A549 (cell line): Measurements from ENCODE around the gene SLIT3. TPM values are rescaled to one million over a fixed set of nuclear protein-coding genes. Genes with fewer than 3 reads are reported as not detected.

ENCODE experiments used
- ATAC-seq, 2 experiments: fragments of 200-7000 bp in 1 of 2; fragments of >200 bp in 1 of 2; cut with Nextera tagmentation in 1 of 2; cut with Tn5 transposase in 1 of 2; 3 replicates each; pipeline versions ENCODE4 v1.8.0 to v1.9.1; 2018 to 2020; ENCODE audit warnings: mild to moderate bottlenecking in 1 of 2, moderate library complexity in 1 of 2
- CTCF ChIA-PET: fragments of 300-600 bp; sonication (Branson Sonifier 250); formaldehyde crosslinking; extraction: SDS; loops from one replicate; lab custom pipeline; 2021; ENCODE audit warnings: antibody characterized with exemption, inconsistent platforms; lab: Yijun Ruan, JAX
- POLR2A ChIA-PET: fragments of 350-600 bp; formaldehyde crosslinking; extraction: SDS; loops from one replicate; lab custom pipeline; 2021; ENCODE audit warnings: antibody characterized with exemption, inconsistent platforms; lab: Yijun Ruan, JAX
- DNase-seq, 2 experiments: peaks; one replicate each; pipeline versions ENCODE4 v3.0.0 to v3.0.0-alpha.2; 2011 to 2016; ENCODE audit warnings: low read depth in 1 of 2, low spot score in 1 of 2
- FAIRE-seq: peaks from 2 replicates; lab custom pipeline; 2011; peaks lifted over from hg19 to GRCh38; lab: Jason Lieb, UNC
- H3K27ac ChIP-seq, 2 experiments: fragments of >200 bp; sonication (Bioruptor Twin); formaldehyde crosslinking; 3 replicates each; pipeline ENCODE4 v1.5.1; 2016 to 2017
- H3K4me1 ChIP-seq: fragments of >200 bp; sonication (Bioruptor Twin); formaldehyde crosslinking; 3 replicates; pipeline ENCODE4 v1.6.1; 2016
- H3K4me2 ChIP-seq: fragments of >200 bp; sonication (Bioruptor Twin); formaldehyde crosslinking; 3 replicates; pipeline ENCODE4 v1.6.1; 2016
- H3K4me3 ChIP-seq: fragments of >200 bp; sonication (Bioruptor Twin); formaldehyde crosslinking; 3 replicates; pipeline ENCODE4 v1.5.1; 2016
- H3K9me3 ChIP-seq: fragments of >200 bp; sonication (Bioruptor Twin); formaldehyde crosslinking; 3 replicates; pipeline ENCODE4 v1.6.1; 2016
- BCL3 ChIP-seq: fragments of >200 bp; sonication (Bioruptor Twin); formaldehyde crosslinking; IDR thresholded peaks from 3 replicates; pipeline ENCODE4 v1.6.1; 2016
- CBX2 ChIP-seq: fragments of 200-600 bp; sonication (generic); IDR thresholded peaks from 2 replicates; pipeline ENCODE4 v1.6.1; 2016; ENCODE audit warnings: low read depth, mild to moderate bottlenecking, borderline replicate concordance
- CHD2 ChIP-seq: fragments of 150-350 bp; IDR thresholded peaks from 2 replicates; pipeline ENCODE4 v1.6.1; 2014; ENCODE audit warnings: low read length; ENCODE audit not compliant: partially characterized antibody
- EHF ChIP-seq: fragments of 250-450 bp; sonication (Bioruptor Pico); IDR thresholded peaks from 2 replicates; pipeline ENCODE4 v1.5.0; 2020; ENCODE audit warnings: mild to moderate bottlenecking
- ESRRA ChIP-seq: fragments of 150-350 bp; IDR thresholded peaks from 2 replicates; pipeline ENCODE4 v1.6.1; 2014; ENCODE audit warnings: mild to moderate bottlenecking, low read length, borderline replicate concordance
- FOSB ChIP-seq: fragments of 250-450 bp; sonication (Bioruptor Pico); IDR thresholded peaks from 2 replicates; pipeline ENCODE4 v1.5.0; 2020; ENCODE audit warnings: mild to moderate bottlenecking, moderate library complexity
- FOSL2 ChIP-seq, 2 experiments: fragments of 450-650 bp in 1 of 2; fragments of >200 bp in 1 of 2; sonication (Bioruptor Twin) in 1 of 2; formaldehyde crosslinking; IDR thresholded peaks; 2 replicates each; pipeline versions ENCODE4 v1.5.0 to v1.6.1; 2016 to 2020; ENCODE audit warnings: mild to moderate bottlenecking in 1 of 2, moderate library complexity in 1 of 2
- HDAC2 ChIP-seq: fragments of 200-600 bp; sonication (generic); IDR thresholded peaks from 2 replicates; pipeline ENCODE4 v1.6.1; 2016
- HMGXB4 ChIP-seq: fragments of 250-450 bp; sonication (Bioruptor Pico); IDR thresholded peaks from 2 replicates; pipeline ENCODE4 v1.5.0; 2021; ENCODE audit warnings: mild to moderate bottlenecking, moderate library complexity, borderline replicate concordance
- HOXB5 ChIP-seq: fragments of 250-450 bp; sonication (Bioruptor Pico); IDR thresholded peaks from 2 replicates; pipeline ENCODE4 v1.5.0; 2020; ENCODE audit warnings: mild to moderate bottlenecking, moderate library complexity
- JUN ChIP-seq, 2 experiments: fragments of >200 bp; sonication (Bioruptor Twin); formaldehyde crosslinking; IDR thresholded peaks; 2 replicates in 1 of 2; 3 replicates in 1 of 2; pipeline ENCODE4 v1.6.1; 2016 to 2017
- KDM1A ChIP-seq: fragments of 200-600 bp; sonication (generic); IDR thresholded peaks from 2 replicates; pipeline ENCODE4 v1.6.1; 2016; ENCODE audit warnings: low read depth, mild to moderate bottlenecking
- KDM5A ChIP-seq: fragments of 200-600 bp; sonication (generic); IDR thresholded peaks from 2 replicates; pipeline ENCODE4 v1.6.1; 2016; ENCODE audit warnings: antibody characterized with exemption, mild to moderate bottlenecking
- MAX ChIP-seq: IDR thresholded peaks from 2 replicates; pipeline ENCODE4 v1.6.1; 2012
- MAZ ChIP-seq: fragments of 150-350 bp; IDR thresholded peaks from 2 replicates; pipeline ENCODE4 v1.6.1; 2014; ENCODE audit warnings: antibody characterized with exemption, low read depth, low read length, borderline replicate concordance
- MYC ChIP-seq: IDR thresholded peaks from 2 replicates; pipeline ENCODE4 v1.6.1; 2012; ENCODE audit warnings: mild to moderate bottlenecking, inconsistent platforms, low read length, improper control_type of control experiment, borderline replicate concordance
- NR3C1 ChIP-seq: fragments of >200 bp; sonication (Bioruptor Twin); formaldehyde crosslinking; IDR thresholded peaks from 3 replicates; pipeline ENCODE4 v1.6.1; 2017
- PHF8 ChIP-seq: fragments of 200-600 bp; sonication (generic); IDR thresholded peaks from 2 replicates; pipeline ENCODE4 v1.6.1; 2016; ENCODE audit warnings: low read depth, mild to moderate bottlenecking, antibody characterized with exemption, moderate library complexity, borderline replicate concordance
- RAD21 ChIP-seq, 2 experiments: fragments of >200 bp in 1 of 2; sonication (Bioruptor Twin) in 1 of 2; formaldehyde crosslinking in 1 of 2; IDR thresholded peaks in 1 of 2; conservative IDR thresholded peaks in 1 of 2; 2 replicates in 1 of 2; 3 replicates in 1 of 2; pipeline ENCODE4 v1.6.1; 2012 to 2018; ENCODE audit warnings: inconsistent platforms in 1 of 2
- SREBF2 ChIP-seq: fragments of 450-650 bp; IDR thresholded peaks from 2 replicates; pipeline ENCODE4 v1.6.1; 2014; ENCODE audit warnings: mild to moderate bottlenecking, moderate library complexity
- TFCP2L1 ChIP-seq: fragments of 250-450 bp; sonication (Bioruptor Pico); IDR thresholded peaks from 2 replicates; pipeline ENCODE4 v1.5.0; 2021; ENCODE audit warnings: mild to moderate bottlenecking
- ZC3H11A ChIP-seq: fragments of 450-650 bp; IDR thresholded peaks from 2 replicates; pipeline ENCODE4 v1.6.1; 2014; ENCODE audit warnings: antibody characterized with exemption, mild to moderate bottlenecking
- ZFP36 ChIP-seq: fragments of 450-650 bp; IDR thresholded peaks from 2 replicates; pipeline ENCODE4 v1.6.1; 2014; ENCODE audit warnings: borderline replicate concordance; ENCODE audit not compliant: partially characterized antibody
- ZNF302 ChIP-seq: fragments of 250-450 bp; sonication (Bioruptor Pico); IDR thresholded peaks from 2 replicates; pipeline ENCODE4 v1.9.0; 2021; ENCODE audit warnings: inconsistent platforms, mild to moderate bottlenecking, moderate library complexity
- ZSCAN20 ChIP-seq: fragments of 250-450 bp; sonication (Bioruptor Pico); IDR thresholded peaks from 2 replicates; pipeline ENCODE4 v1.8.0; 2022; ENCODE audit warnings: mild to moderate bottlenecking, moderate library complexity
- WGBS: methylation state at CpG from one replicate; pipeline ENCODE4 v1.1.6; 2017; ENCODE audit errors: missing lambda C conversion rate; 5-methylcytosine and 5-hydroxymethylcytosine counted together
- polyA plus RNA-seq, 4 experiments: library from polyadenylated mRNA; depleted of rRNA in 3 of 4; stranded (reverse); fragments of >200 nt; fragmentation: RNase III in 1 of 4; extraction: RNeasy Plus Mini Kit Qiagen cat#74134 plus additional on column Dnase treatment in 1 of 4; gene quantifications; 2 replicates in 3 of 4; 3 replicates in 1 of 4; pipeline ENCODE4 v1.2.3, GENCODE V29; 2011 to 2017
- TF ChIP-seq, protein P1 (sequence below): IDR thresholded peaks from 2 replicates; pipeline ENCODE4 v1.6.1; 2012; ENCODE audit warnings: low read depth, borderline replicate concordance
- TF ChIP-seq, protein P2 (sequence below): fragments of 450-650 bp; IDR thresholded peaks from 2 replicates; pipeline ENCODE4 v1.6.1; 2014; ENCODE audit warnings: antibody characterized with exemption
- TF ChIP-seq, protein P3 (sequence below): fragments of >200 bp; sonication (Bioruptor Twin); formaldehyde crosslinking; IDR thresholded peaks from 3 replicates; pipeline ENCODE4 v1.5.1; 2016

Gene SLIT3
- polyA plus RNA-seq, 2 of the 4 experiments (the other 2 are of a cell fraction) = 12.7 to 22.9 TPM

DNA sequence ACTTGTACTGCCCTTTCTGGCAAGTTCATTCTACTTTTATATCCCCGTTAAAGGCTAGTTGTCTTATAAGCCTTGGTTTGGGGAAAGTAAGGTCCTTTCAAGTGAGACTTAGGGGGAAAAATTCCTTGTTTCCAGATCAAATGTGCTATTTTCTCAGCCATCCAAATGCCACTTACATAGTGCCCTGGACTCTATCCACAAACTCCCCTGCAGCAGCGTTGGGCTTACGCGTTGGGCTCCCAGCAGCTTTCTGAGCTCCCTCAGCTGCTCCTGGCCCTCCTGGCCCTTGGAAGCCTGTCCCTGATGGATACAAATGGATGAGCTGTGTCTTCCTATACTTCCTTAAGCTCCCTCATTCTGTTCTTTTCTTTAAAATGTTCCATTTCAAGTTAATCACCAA, 442.6 kb downstream of the SLIT3 start:
- Histone ChIP-seq H3K9me3 (no peaks in the 10 kb centered on the region), H3K4me3 (no peak overlapping the region), H3K4me2 (no peak overlapping the region), H3K4me1 (no peaks in the 10 kb centered on the region), H3K27ac (no peak overlapping the region)
- POLR2A ChIA-PET = no interaction called here
- no peak for ATAC-seq
- TF ChIP-seq TFCP2L1 (no peak), FOSL2 (IDR thresholded peaks at IDR 0.05) (no peak), FOSL2 (CRISPR knock-in tag; IDR thresholded peaks at IDR 0.05) (no peak), JUN (IDR thresholded peaks at IDR 0.05) (no peak), BCL3 (no peak), CHD2 (no peak), ZC3H11A (no peak), NR3C1 (no peak), HDAC2 (no peak), KDM5A (no peak), RAD21 (conservative IDR thresholded peaks at IDR 0.05 in 1 of 2, IDR thresholded peaks at IDR 0.05 in 1 of 2) (no peak), HMGXB4 (CRISPR knock-in tag) (no peak), FOSB (CRISPR knock-in tag) (no peak), MAZ (no peak), MYC (no peak), SREBF2 (no peak)
- TF ChIP-seq, protein P1, sequence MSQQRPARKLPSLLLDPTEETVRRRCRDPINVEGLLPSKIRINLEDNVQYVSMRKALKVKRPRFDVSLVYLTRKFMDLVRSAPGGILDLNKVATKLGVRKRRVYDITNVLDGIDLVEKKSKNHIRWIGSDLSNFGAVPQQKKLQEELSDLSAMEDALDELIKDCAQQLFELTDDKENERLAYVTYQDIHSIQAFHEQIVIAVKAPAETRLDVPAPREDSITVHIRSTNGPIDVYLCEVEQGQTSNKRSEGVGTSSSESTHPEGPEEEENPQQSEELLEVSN = no peak
- no peak for DNase-seq
- CTCF ChIA-PET = no interaction called here
- FAIRE-seq = no peak
- 99% methylated on average over 4 of the region's 4 CpGs for WGBS

DNA sequence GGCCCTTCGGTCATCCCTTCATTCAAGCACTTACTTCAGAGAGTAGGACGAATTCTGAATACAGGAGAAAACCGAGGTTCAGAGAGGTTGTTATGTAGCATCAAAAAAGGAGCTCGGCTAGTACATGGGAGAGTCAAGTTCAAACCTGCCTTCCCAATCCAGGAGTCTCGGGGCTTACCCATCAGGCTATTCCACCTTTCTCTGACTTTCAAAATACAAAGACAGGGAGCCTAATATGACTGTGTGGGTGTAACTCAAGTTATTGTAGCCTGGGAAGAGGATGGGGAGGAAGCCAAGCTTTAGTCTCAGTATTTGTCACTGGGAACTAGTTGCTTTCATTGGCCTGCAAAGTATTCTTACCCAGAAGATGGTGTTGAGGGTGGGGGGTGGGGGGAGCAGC, 447.0 kb downstream of the SLIT3 start:
- Histone ChIP-seq H3K4me1 (no peaks in the 10 kb centered on the region), H3K4me3 (no peak overlapping the region), H3K9me3 (no peaks in the 10 kb centered on the region), H3K4me2 (no peak overlapping the region), H3K27ac (no peak overlapping the region)
- FAIRE-seq (no peak), ATAC-seq (no peak), DNase-seq (no peak)
- 80% methylated on average over 5 of the region's 5 CpGs for WGBS
- POLR2A ChIA-PET = no interaction called here
- CTCF ChIA-PET = interaction anchor here (0.7 to 1.9 kb wide), 2 partner anchors 9 to 17 kb away, joined by 3 to 5 read pairs; no protein-coding TSS in a partner anchor
- TF ChIP-seq ZNF302 (no peak), HDAC2 (no peak), ESRRA (no peak), ZFP36 (no peak), MAX (no peak), FOSL2 (IDR thresholded peaks at IDR 0.05) (no peak), FOSL2 (CRISPR knock-in tag; IDR thresholded peaks at IDR 0.05) (no peak), KDM1A (no peak), ZSCAN20 (CRISPR knock-in tag) (no peak), EHF (no peak), PHF8 (no peak), HMGXB4 (CRISPR knock-in tag) (no peak), CBX2 (no peak), HOXB5 (CRISPR knock-in tag) (no peak), RAD21 (conservative IDR thresholded peaks at IDR 0.05 in 1 of 2, IDR thresholded peaks at IDR 0.05 in 1 of 2) (no peak)
- TF ChIP-seq, protein P2, sequence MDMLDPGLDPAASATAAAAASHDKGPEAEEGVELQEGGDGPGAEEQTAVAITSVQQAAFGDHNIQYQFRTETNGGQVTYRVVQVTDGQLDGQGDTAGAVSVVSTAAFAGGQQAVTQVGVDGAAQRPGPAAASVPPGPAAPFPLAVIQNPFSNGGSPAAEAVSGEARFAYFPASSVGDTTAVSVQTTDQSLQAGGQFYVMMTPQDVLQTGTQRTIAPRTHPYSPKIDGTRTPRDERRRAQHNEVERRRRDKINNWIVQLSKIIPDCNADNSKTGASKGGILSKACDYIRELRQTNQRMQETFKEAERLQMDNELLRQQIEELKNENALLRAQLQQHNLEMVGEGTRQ = no peak
- TF ChIP-seq, protein P3, sequence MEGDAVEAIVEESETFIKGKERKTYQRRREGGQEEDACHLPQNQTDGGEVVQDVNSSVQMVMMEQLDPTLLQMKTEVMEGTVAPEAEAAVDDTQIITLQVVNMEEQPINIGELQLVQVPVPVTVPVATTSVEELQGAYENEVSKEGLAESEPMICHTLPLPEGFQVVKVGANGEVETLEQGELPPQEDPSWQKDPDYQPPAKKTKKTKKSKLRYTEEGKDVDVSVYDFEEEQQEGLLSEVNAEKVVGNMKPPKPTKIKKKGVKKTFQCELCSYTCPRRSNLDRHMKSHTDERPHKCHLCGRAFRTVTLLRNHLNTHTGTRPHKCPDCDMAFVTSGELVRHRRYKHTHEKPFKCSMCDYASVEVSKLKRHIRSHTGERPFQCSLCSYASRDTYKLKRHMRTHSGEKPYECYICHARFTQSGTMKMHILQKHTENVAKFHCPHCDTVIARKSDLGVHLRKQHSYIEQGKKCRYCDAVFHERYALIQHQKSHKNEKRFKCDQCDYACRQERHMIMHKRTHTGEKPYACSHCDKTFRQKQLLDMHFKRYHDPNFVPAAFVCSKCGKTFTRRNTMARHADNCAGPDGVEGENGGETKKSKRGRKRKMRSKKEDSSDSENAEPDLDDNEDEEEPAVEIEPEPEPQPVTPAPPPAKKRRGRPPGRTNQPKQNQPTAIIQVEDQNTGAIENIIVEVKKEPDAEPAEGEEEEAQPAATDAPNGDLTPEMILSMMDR = no peak
